Measurements from ENCODE around the gene CRTC2. TPM values are rescaled to one million over a fixed set of nuclear protein-coding genes. Genes with fewer than 3 reads are reported as not detected.

The CRTC2 gene
- total and polyA plus RNA-seq, 2 experiments from 2014 or later, result 10.6 to 20.7 TPM

DNA sequence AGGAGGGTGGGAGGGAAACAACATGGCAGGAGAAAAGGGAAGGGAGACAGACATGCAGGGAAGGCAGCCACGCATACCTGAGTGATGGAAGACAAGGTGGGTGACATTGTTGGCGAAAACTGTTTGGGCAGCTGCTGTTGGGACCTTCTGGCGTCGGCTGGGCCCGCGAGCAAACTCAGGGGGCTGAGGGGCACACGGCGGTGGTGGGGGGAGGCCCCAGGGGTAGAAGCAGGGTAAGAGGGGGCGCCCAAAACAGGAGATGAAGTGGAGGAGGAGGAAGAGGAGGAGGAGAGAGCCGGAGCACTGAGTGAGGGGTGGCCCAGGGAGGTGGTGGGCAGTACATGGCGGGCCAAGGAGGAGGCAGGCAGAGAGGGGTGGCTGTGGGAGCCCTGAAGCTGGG, 7.2 kb downstream of the CRTC2 start (continued):
- no peak for TF ChIP-seq EZH2 (IDR thresholded peaks at IDR 0.05; ENCODE audit: low read depth, unreplicated experiment)
- TF ChIP-seq ZNF331 (CRISPR knock-in tag; IDR thresholded peaks at IDR 0.05; ENCODE audit: low read depth), result no peak
- TF ChIP-seq, protein P1, sequence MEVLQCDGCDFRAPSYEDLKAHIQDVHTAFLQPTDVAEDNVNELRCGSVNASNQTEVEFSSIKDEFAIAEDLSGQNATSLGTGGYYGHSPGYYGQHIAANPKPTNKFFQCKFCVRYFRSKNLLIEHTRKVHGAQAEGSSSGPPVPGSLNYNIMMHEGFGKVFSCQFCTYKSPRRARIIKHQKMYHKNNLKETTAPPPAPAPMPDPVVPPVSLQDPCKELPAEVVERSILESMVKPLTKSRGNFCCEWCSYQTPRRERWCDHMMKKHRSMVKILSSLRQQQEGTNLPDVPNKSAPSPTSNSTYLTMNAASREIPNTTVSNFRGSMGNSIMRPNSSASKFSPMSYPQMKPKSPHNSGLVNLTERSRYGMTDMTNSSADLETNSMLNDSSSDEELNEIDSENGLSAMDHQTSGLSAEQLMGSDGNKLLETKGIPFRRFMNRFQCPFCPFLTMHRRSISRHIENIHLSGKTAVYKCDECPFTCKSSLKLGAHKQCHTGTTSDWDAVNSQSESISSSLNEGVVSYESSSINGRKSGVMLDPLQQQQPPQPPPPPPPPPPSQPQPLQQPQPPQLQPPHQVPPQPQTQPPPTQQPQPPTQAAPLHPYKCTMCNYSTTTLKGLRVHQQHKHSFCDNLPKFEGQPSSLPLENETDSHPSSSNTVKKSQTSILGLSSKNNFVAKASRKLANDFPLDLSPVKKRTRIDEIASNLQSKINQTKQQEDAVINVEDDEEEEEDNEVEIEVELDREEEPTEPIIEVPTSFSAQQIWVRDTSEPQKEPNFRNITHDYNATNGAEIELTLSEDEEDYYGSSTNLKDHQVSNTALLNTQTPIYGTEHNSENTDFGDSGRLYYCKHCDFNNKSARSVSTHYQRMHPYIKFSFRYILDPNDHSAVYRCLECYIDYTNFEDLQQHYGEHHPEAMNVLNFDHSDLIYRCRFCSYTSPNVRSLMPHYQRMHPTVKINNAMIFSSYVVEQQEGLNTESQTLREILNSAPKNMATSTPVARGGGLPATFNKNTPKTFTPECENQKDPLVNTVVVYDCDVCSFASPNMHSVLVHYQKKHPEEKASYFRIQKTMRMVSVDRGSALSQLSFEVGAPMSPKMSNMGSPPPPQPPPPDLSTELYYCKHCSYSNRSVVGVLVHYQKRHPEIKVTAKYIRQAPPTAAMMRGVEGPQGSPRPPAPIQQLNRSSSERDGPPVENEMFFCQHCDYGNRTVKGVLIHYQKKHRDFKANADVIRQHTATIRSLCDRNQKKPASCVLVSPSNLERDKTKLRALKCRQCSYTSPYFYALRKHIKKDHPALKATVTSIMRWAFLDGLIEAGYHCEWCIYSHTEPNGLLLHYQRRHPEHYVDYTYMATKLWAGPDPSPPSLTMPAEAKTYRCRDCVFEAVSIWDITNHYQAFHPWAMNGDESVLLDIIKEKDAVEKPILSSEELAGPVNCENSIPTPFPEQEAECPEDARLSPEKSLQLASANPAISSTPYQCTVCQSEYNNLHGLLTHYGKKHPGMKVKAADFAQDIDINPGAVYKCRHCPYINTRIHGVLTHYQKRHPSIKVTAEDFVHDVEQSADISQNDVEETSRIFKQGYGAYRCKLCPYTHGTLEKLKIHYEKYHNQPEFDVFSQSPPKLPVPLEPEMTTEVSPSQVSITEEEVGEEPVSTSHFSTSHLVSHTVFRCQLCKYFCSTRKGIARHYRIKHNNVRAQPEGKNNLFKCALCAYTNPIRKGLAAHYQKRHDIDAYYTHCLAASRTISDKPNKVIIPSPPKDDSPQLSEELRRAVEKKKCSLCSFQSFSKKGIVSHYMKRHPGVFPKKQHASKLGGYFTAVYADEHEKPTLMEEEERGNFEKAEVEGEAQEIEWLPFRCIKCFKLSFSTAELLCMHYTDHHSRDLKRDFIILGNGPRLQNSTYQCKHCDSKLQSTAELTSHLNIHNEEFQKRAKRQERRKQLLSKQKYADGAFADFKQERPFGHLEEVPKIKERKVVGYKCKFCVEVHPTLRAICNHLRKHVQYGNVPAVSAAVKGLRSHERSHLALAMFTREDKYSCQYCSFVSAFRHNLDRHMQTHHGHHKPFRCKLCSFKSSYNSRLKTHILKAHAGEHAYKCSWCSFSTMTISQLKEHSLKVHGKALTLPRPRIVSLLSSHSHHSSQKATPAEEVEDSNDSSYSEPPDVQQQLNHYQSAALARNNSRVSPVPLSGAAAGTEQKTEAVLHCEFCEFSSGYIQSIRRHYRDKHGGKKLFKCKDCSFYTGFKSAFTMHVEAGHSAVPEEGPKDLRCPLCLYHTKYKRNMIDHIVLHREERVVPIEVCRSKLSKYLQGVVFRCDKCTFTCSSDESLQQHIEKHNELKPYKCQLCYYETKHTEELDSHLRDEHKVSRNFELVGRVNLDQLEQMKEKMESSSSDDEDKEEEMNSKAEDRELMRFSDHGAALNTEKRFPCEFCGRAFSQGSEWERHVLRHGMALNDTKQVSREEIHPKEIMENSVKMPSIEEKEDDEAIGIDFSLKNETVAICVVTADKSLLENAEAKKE (CRISPR knock-in tag; IDR thresholded peaks at IDR 0.05), result no peak
- no peak for TF ChIP-seq POLR2AphosphoS5 (IDR thresholded peaks at IDR 0.05; ENCODE audit: low read depth)
- no peak for TF ChIP-seq NANOG (IDR thresholded peaks at IDR 0.05; ENCODE audit: borderline replicate concordance)

DNA sequence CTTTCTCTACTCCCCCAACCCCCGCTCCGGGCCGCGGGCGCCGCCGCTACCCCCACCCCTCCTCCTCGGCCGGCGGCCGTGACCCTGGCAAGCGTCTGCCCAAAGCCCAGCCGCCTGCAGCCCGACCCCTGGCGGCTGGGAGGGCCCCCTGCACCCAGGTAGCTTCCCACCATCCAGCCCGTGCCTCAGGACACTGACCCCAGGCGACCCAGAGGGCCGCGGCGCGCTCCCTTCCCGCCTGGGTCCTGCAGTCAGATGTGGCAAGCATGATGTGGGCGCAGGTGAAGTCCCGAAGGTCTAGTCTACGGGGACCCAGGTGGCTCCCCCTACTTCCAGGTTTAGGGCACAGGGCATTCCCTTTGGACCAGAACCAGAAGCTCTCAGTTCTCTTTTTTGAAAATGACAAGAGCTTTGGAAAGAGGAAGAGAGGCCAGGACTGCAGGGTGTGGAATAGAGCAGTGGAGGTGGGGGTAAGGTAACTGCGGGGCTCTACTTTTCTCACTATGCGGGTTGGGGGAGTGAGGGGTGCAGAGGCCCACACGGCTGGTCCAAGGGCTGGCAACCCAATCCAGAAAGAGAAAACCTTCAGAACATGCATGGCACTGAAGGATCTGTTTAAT, 11.7 kb downstream of the CRTC2 start, which contains the start of gene DENND4B:
TSS of gene DENND4B (minus strand) at position 97 of the 620 bp plus-strand sequence. CDS start 2,344 bp downstream, outside the sequence.
- peak within 1 kb of the TSS; percentile 72; the same call in 1 of the 2 replicates for H3K27ac ChIP-seq (ENCODE audit: low read depth)
- H3K4me2 ChIP-seq, result peak within 1 kb of the TSS; percentile 99
- peaks cover 15% of the 10 kb centered on the region for H3K27me3 Mint-ChIP-seq (ENCODE audit: insufficient read depth, low read depth, poor library complexity)
- peaks cover 10% of the 10 kb centered on the region; the same call in 1 of the 2 replicates for H4K20me1 ChIP-seq (replicated peaks; ENCODE audit: insufficient read depth)
- H3F3A ChIP-seq (replicated peaks; ENCODE audit: low read depth), result peaks cover 5% of the 10 kb centered on the region; the same call in 1 of the 2 replicates
- peak within 1 kb of the TSS; percentile 73 for H3K27ac Mint-ChIP-seq
- peak within 1 kb of the TSS; percentile 87 for H3K4me3 Mint-ChIP-seq
- H2AFZ ChIP-seq, result peak within 1 kb of the TSS; percentile 72
- peaks cover 14% of the 10 kb centered on the region; the same call in 1 of the 2 replicates for H3K36me3 ChIP-seq (ENCODE audit: insufficient read depth)
- ATAC-seq (peak; percentile 92), DNase-seq (ENCODE audit: low spot score) (peak; percentile 95)
- peaks cover 48% of the 10 kb centered on the region for H3K36me3 Mint-ChIP-seq (ENCODE audit: low read depth)
- peaks cover 20% of the 10 kb centered on the region for H3K79me2 ChIP-seq (replicated peaks; ENCODE audit: insufficient read depth)
- H3K4me3 ChIP-seq, result peak within 1 kb of the TSS; percentile 95
- no peaks in the 10 kb centered on the region; the same call in 2 of the 3 replicates for H3K9me3 Mint-ChIP-seq
- no peak for TF ChIP-seq JUNB (IDR thresholded peaks at IDR 0.05; ENCODE audit: unreplicated experiment)
- TF ChIP-seq, protein P2, sequence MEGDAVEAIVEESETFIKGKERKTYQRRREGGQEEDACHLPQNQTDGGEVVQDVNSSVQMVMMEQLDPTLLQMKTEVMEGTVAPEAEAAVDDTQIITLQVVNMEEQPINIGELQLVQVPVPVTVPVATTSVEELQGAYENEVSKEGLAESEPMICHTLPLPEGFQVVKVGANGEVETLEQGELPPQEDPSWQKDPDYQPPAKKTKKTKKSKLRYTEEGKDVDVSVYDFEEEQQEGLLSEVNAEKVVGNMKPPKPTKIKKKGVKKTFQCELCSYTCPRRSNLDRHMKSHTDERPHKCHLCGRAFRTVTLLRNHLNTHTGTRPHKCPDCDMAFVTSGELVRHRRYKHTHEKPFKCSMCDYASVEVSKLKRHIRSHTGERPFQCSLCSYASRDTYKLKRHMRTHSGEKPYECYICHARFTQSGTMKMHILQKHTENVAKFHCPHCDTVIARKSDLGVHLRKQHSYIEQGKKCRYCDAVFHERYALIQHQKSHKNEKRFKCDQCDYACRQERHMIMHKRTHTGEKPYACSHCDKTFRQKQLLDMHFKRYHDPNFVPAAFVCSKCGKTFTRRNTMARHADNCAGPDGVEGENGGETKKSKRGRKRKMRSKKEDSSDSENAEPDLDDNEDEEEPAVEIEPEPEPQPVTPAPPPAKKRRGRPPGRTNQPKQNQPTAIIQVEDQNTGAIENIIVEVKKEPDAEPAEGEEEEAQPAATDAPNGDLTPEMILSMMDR (conservative IDR thresholded peaks at IDR 0.05; ENCODE audit: low read depth in 2 of 2), result peak; percentile 69 to 91
- TF ChIP-seq POLR2AphosphoS5 (IDR thresholded peaks at IDR 0.05; ENCODE audit: low read depth), result peak; percentile 52
- no peaks in the 10 kb centered on the region for H3K27me3 ChIP-seq (ENCODE audit: insufficient read depth)
- H3K9me2 ChIP-seq (ENCODE audit: insufficient read depth), result no peaks in the 10 kb centered on the region
- H3K4me1 Mint-ChIP-seq, result peaks cover 18% of the 10 kb centered on the region
- H3K4me1 ChIP-seq (ENCODE audit: insufficient read depth), result peaks cover 10% of the 10 kb centered on the region; the same call in 1 of the 2 replicates
